NCI-H2227 treated with DMSO at 0.1 percent for 48 hours (cell line): ENCODE data around the gene DUT.

ENCODE experiments used
- DNase-seq: peaks from one replicate; lab custom pipeline; 2025; lab: John Stamatoyannopoulos, UW

DUT gene

DNA sequence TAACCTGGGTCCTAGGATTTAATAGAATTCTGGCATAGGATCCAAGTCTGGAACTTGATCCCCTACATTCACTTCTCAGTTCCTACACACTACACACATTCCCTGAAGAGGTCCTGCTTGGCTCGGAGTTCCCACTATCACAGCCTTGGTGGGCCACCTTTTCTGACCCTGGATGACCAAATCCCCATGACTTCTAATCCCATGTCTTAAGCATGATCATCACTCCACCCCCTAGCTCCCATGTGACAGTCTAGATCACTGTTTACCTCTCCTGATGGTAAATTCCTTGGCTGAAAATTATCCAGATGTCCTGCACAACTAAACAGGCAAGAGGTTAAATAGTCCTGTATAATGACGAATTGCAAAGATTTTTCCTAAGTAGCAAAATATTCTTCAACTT, 40.3 kb downstream of the DUT start:
- no peak for DNase-seq

DNA sequence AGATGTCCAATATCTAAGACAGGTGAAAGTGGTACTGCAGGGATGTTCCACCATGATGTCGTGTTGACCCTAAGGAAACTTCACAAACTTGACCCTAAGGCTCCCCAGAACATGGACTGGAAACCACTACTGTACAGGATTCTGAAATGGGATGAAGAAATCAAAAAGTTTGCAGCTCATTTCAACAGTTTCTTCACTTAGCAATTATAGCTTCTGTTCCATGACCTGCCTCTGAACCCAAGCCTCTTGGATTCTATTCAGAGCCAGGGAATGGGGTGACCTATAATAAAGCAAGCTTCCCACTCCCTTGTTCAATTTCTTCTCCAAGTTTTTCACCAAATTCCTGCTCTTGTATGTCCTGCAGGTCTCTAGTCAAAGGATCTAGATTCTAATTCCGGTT, 40.7 kb downstream of the DUT start:
- no peak for DNase-seq

DNA sequence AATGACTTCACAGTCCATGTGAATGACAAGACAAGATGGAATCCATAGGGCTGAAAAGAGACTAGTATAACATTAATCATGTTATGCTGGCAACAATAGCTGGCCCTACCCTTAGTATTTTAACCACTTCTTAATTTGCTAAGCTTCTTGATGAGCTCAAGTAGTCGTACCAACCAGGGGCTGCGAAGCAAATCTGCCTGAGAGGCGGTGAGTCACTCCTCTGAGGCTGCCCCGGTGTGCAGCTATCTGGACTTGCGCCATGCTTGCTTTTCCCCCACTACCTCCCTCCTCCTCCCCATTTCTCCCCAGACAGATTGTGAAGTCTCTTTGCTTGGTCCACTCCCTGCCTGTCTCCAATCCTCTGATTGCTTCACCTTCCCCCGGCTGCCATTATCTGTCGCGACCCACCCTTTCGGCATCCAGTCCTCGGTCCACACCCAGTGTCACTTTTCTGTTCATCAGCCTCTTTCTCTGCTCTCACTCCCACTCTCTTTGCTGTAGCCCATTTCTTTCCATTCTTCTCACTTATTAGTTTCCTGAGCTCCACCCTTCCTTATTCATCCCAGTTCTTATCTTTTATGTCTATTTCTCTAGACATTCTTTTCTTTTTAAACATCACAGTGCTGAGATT, 42.7 kb downstream of the DUT start:
- no peak for DNase-seq

DNA sequence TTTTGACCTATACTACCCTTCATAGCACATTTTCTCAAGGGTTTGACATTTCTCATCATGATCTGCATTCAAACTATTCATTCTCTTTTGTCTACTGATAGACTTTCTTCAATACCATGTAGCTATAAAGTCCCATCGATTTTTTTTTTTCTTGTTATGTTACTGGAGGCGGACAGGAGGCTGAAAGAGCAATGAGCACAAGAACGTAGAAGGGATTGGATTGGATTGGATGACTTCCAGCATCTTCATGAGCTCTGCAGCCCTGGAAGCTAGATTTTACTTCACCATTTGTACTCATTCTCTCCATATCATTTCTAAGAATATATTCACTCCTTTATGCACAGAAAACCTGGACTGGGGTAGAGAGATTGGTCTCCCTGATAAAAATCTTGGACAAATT, 43.2 kb downstream of the DUT start:
- DNase-seq = no peak

DNA sequence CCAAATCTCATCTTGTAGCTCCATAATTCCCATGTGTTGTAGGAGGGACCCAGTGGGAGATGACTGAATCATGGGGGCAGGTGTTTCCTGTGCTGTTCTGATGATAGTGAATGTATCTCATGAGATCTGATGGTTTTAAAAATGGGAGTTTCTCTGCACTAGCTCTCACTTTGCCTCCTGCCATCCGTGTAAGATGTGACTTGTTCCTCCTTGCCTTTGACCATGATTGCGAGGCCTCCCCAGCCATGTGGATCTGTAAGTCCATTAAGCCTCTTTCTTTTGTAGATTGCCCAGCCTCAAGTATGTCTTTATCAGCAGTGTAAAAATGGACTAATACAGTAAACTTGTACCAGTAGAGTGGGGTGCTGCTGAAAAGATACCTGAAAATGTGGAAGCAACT, 44.5 kb downstream of the DUT start:
- no peak for DNase-seq

DNA sequence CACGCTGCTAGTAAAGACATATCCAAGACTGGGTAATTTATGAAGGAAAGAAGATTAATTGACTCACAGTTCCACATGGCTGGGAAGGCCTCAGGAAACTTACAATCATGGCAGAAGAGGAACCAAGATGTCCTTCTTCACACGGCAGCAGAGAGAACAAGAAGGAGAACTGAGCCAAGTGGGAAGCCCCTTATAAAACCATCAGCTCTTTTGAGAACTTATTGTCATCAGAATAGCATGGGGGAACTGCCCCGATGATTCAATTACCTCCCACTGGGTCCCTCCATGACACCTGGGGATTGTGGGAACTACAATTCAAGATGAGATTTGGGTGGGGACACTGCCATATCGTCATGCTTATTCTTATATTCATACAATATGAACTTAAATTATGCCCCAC, 49.0 kb downstream of the DUT start:
- DNase-seq = no peak

DNA sequence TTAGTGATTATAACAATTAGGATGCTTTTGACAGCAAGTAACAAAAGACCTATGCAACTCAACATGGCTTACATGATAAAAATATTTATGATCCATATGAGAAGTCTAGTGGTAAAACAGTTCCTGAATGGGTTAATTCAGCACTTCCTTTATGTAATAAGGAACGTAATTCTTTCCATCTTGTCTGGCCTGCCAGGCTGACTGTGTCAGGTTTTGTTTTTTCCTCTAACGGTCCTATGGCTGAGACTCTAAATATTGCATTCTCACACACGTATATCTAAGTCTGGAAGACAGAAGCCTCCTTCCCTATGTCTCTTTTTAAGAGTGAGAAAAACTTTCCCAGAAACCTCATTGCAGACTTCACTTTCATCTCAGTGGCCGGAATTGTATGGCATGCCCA, 50.6 kb downstream of the DUT start:
- no peak for DNase-seq

DNA sequence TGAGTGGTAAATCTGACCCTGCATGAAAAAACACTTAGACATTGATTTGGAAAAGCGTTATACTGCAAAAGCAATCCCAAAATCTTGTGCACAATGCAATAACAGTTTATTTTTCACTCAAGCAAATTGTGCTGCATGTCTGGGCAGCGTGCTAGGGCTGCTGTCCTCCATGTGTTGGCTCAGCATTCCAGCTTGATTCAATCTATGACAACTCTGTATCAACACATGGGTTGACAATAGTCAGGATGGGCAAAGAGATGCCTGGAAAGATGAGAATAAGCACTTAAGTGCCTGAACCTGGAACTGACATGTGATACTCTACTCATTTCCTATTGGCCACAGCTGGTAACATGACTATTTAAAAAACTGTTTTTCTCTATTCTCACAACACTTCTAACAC, 51.8 kb downstream of the DUT start:
- DNase-seq = no peak

DNA sequence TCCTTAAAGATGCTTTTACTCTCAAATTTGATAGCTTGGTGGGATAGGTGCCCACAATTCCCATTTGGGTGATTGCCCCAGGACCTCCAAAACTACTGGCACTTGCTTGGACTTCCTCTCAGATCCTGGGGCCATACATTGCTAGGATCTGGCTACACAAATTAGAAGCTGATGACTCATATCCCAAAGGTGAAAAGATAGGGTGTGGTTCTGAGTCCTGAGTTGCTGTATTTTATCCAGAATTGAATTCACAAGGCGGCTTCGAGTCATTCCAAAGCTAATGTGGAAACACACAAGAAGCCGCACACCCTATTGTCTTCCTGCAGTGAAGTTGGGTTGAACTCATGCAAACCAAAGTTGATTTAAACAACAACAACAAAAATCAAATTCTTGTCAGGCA, 53.4 kb downstream of the DUT start:
- no peak for DNase-seq

DNA sequence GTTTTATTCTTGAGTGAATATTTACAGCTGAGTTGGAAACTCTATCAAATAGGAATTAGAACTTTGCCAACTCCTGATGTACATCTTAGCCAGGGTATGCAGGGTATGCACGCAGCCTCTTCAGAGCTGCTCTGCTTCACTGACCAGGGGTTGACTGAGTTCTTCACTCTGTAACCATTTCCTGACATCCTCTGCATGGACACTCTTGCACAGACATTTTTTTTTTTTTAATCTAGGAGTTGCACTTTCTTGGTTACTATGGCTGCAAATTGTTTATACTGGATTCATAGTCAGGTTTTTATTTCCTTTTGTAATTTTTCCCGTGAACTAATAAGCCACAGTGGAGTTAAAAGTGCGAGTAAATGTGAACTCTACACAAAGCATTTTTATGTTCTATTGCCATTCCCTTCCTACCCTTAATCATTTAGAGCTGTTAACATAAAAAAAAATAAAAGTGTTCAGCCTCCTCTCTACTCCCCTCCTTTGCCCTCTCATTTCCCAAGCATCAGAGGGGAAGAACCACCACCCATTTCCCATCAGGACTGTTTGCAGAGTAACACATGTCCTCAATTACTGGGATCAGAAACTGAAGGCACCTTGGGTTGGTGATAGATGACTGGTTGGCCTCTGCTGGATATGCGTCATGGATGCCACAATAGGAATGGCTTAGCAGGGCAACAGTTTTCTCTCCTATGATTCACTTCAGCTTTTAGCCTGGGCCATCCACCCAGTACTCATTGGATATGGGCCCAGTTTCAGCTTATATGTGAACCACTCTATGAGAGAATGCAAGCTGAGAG, 54.0 kb downstream of the DUT start:
- no peak for DNase-seq

DNA sequence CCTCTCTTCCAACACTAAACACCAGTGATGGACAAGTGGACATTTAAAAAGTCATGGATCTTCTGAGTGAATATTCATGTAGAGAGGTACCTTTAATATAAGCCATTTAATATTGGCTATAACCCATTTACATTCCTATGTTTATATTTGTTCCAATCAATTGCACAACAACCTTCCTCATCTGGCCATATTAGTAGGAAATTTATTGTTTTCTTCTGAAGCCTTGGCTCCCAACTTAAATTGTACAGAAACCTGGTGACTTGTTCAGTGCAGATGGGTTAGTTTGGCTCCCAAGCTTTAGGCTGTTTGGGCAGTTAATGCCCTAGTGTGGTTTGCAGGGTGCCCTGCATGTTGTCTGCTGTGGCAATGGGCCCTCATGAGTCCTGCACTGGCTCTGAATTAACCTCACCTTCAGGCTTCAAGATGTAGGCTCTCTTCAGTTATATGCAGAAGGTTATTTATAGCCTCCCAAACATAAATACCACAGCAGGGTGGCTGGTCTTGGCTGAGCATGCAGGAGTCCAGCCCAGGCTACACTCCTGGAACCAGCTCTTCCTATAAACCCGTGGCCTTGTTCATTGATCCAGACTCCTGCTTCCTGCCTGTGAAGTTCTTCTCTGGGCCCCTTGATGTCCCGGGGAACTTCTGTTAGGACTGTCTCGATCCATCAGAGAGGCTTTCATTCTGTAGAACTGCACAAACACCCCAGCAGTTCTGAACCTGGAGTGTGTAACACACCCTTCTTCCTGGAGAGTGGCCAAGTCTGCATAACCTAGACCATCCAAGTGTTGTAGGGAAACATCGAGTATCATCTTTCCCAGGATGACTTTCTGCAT, 57.0 kb downstream of the DUT start:
- DNase-seq = no peak

DNA sequence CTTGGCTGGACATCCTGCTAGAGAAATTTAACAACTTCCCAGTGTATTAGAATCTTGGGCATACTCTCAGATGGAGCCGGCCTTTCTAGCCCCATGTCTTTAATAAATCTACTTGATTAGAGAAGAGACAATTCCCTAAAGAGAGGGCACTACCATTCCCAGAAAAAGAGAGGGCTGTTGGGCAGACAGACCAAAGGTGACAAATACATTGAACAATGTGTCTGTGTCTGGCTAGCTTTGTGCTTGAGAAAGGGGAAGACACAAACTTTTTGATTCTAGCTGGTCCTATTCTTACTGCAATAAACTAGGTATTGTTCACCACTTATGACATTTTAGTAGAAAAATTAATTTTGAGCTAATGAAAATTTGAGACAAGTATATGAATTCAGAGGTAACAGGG, 57.7 kb downstream of the DUT start:
- DNase-seq = no peak

DNA sequence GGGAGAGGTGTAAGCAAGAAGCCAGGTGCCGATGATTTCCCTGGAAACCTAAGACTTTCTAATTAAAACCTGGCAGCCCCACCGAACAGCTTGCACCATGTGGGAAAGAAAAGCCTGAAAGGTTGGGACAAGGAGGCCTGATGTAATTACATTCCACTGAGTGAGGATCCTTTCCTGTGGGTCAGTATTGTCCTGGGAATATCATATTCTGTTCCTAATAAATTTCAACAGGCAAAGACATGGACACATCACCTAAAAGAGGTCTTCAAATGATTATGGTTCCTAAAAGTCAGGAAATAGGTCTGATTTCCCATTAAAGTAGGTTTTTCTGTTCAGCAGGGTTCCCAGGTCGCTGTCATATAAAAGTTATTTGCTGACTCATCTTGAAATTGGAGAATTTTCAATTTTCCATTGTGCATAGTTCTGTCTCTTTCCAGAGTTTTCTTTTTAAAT, 58.5 kb downstream of the DUT start:
- DNase-seq = no peak

DNA sequence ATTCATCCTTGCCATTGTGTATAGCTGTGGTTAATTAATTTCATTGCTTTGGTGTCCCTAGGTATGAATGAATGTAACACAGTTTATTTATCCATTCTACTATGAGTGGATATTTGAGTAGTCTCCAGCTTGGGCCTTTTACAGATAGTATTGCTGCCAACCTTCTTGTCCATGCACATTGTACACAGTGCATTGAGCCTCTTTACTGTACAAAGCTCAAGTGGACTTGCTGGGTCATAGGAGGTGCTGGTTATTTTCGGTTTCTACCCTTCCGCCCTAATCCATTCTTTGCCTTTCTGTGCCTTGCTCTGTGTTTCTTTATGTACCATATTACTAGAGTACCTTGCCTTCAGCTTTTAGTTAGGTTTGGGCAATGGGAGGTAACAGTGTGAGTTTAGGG, 60.7 kb downstream of the DUT start:
- DNase-seq = no peak

DNA sequence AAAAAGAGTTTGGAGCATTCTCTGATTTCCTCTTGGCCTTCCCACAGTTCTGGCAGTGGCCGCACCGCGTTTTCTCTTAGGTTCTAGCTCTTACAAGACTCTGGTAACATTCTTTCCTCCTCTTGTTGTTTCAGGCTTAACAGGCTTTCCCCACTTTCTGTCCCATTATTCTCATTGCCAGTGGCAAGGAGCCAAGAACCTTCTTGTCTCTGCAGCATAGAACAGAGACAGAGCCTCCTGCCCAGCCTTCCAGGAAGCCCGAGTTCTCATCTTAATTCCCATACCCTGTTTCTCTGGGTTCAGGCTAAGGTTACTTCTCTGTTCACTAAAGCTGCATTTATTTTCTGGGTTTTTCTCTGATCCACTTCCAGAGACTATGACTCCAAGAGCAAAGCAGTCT, 61.1 kb downstream of the DUT start:
- no peak for DNase-seq
